Measurements from ENCODE around the gene OR10G6.
"Not testable (repeated sequence)": the region's sequence is repeated elsewhere in the genome, so short reads cannot be mapped to it uniquely, and the experiment has no call there.

The OR10G6 gene, protein sequence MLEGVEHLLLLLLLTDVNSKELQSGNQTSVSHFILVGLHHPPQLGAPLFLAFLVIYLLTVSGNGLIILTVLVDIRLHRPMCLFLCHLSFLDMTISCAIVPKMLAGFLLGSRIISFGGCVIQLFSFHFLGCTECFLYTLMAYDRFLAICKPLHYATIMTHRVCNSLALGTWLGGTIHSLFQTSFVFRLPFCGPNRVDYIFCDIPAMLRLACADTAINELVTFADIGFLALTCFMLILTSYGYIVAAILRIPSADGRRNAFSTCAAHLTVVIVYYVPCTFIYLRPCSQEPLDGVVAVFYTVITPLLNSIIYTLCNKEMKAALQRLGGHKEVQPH

DNA sequence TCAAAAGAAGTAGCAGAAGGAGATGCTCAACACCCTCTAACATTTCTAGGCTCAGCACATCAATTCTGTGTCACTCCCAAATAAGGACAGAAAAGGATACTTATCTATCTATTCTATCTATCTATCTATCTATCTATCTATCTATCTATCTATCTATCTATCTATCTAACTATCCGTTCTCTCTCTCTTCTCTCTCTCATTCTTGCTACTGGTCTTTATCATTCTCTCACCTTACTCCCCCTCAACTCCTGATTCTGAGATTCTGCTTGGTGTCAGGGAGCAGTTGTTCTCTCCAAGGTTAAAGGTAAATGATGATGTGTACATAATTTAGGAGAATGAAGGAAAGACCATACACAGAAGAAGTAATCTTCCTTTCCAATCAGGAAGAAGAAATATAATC, at the start of gene OR10G6:
OR10G6 (minus strand) TSS at position 43 of the 400 bp plus-strand sequence; CDS start at position 43, 0 bp downstream.
- DNase-seq (ENCODE audit: low spot score): no peak
- in situ Hi-C loops (cut with MboI; ENCODE audit: low pct_unique_long_range_greater_than_20kb, low sequenced_read_pairs, unreplicated experiment): no loop called here
- TF ChIP-seq, protein P1, sequence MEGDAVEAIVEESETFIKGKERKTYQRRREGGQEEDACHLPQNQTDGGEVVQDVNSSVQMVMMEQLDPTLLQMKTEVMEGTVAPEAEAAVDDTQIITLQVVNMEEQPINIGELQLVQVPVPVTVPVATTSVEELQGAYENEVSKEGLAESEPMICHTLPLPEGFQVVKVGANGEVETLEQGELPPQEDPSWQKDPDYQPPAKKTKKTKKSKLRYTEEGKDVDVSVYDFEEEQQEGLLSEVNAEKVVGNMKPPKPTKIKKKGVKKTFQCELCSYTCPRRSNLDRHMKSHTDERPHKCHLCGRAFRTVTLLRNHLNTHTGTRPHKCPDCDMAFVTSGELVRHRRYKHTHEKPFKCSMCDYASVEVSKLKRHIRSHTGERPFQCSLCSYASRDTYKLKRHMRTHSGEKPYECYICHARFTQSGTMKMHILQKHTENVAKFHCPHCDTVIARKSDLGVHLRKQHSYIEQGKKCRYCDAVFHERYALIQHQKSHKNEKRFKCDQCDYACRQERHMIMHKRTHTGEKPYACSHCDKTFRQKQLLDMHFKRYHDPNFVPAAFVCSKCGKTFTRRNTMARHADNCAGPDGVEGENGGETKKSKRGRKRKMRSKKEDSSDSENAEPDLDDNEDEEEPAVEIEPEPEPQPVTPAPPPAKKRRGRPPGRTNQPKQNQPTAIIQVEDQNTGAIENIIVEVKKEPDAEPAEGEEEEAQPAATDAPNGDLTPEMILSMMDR (IDR thresholded peaks at IDR 0.05; ENCODE audit: extremely low read depth, insufficient read depth, missing control alignments): no peak

DNA sequence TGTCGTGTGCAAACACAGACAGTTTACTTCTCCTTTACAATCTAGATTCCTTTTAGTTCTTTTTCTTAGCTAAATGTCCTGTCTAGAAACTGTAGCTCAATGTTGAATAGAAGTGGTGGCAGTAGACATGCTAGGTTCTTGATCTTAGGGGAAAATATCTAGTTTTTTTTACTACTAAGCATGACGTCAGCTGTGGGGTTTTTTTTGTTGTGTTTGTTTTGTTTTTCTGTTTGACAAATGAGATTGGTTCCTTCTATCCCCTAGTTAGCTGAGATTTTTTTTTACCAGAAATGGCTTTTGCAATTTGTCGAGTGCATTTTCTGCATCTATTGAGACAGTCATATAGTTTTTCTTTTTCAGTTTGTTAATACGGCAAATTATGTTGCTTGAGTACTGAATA, 48.5 kb upstream of the OR10G6 start:
- DNase-seq (ENCODE audit: low spot score): no peak
- TF ChIP-seq, protein P1 (IDR thresholded peaks at IDR 0.05; ENCODE audit: extremely low read depth, insufficient read depth, missing control alignments): no peak
- in situ Hi-C loops (cut with MboI; ENCODE audit: low pct_unique_long_range_greater_than_20kb, low sequenced_read_pairs, unreplicated experiment): no loop called here

- no peak for DNase-seq (ENCODE audit: low spot score)
- TF ChIP-seq, protein P1 (IDR thresholded peaks at IDR 0.05; ENCODE audit: extremely low read depth, insufficient read depth, missing control alignments): no peak
- in situ Hi-C loops (cut with MboI; ENCODE audit: low pct_unique_long_range_greater_than_20kb, low sequenced_read_pairs, unreplicated experiment): no loop called here
These were observed 46.3 kb upstream of the OR10G6 start, which contains the start of gene OR10G7 for GRCh38 chr11:124041254-124041653. Gene OR10G7, minus strand, starts transcription at chr11:124041325. Its CDS starts 2,324 bp downstream, at chr11:124039001.

GRCh38 chr11:124039557-124039956, 44.6 kb upstream of the OR10G6 start:
- DNase-seq (ENCODE audit: low spot score): no peak
- TF ChIP-seq, protein P1 (IDR thresholded peaks at IDR 0.05; ENCODE audit: extremely low read depth, insufficient read depth, missing control alignments): no peak
- in situ Hi-C loops (cut with MboI; ENCODE audit: low pct_unique_long_range_greater_than_20kb, low sequenced_read_pairs, unreplicated experiment): no loop called here

DNA sequence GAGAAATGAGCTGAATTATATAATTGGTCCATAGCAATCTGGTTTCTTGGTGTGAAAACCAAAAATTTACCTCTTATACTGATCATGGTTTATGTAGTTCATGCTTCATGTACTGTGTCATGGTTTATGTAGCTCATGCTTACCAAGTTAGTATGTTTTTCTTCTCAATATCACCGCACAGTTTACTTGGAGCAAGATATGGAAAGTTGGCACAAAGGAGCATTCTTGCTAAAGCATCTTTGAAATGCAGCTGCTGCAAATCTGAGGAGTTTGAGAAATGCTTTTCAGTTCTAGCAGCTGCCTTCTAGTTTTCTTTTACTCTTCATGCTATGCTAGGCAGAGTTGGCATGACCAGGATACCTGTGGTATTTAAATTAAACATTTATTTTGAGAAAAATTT, 41.7 kb upstream of the OR10G6 start:
- TF ChIP-seq, protein P1 (IDR thresholded peaks at IDR 0.05; ENCODE audit: extremely low read depth, insufficient read depth, missing control alignments): no peak
- DNase-seq (ENCODE audit: low spot score): no peak
- in situ Hi-C loops (cut with MboI; ENCODE audit: low pct_unique_long_range_greater_than_20kb, low sequenced_read_pairs, unreplicated experiment): no loop called here

- in situ Hi-C loops (cut with MboI; ENCODE audit: low pct_unique_long_range_greater_than_20kb, low sequenced_read_pairs, unreplicated experiment): no loop called here
- DNase-seq (ENCODE audit: low spot score): no peak
- TF ChIP-seq, protein P1 (IDR thresholded peaks at IDR 0.05; ENCODE audit: extremely low read depth, insufficient read depth, missing control alignments): no peak
These were observed 31.5 kb upstream of the OR10G6 start, which contains the start of gene OR10G8 for GRCh38 chr11:124026498-124026897. Gene OR10G8, plus strand, starts transcription at chr11:124026798. Its CDS starts 2,825 bp downstream, at chr11:124029623.

DNA sequence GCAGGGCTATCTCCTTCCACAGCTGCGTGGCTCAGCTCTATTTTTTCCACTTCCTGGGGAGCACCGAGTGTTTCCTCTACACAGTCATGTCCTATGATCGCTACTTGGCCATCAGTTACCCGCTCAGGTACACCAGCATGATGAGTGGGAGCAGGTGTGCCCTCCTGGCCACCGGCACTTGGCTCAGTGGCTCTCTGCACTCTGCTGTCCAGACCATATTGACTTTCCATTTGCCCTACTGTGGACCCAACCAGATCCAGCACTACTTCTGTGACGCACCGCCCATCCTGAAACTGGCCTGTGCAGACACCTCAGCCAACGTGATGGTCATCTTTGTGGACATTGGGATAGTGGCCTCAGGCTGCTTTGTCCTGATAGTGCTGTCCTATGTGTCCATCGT, 20.9 kb upstream of the OR10G6 start:
- DNase-seq (ENCODE audit: low spot score); in situ Hi-C loops (cut with MboI; ENCODE audit: low pct_unique_long_range_greater_than_20kb, low sequenced_read_pairs, unreplicated experiment): not testable (repeated sequence)
